ENCODE results near the gene SOX14. TPM values are rescaled to one million over a fixed set of nuclear protein-coding genes. Genes with fewer than 3 reads are reported as not detected.

Gene SOX14
- total RNA-seq, 1 donor from 2014 or later: not detected

- no peak for TF ChIP-seq CTCF (IDR thresholded peaks at IDR 0.05; ENCODE audit: borderline replicate concordance)
- Histone ChIP-seq H3K4me1 (no peaks in the 10 kb centered on the region), H3K4me3 (no peak overlapping the region), H3K36me3 (no peaks in the 10 kb centered on the region), H3K9me3 (replicated peaks) (no peaks in the 10 kb centered on the region), H3K27ac (replicated peaks) (no peak overlapping the region), H3K27me3 (ENCODE audit: low read depth) (peaks cover 54% of the 10 kb centered on the region)
- intact Hi-C loops (cut with micrococcal nuclease): no loop called here
- DNase-seq: no peak
Measured at GRCh38 chr3:137796993-137797392, 32.9 kb downstream of the SOX14 start.

GRCh38 chr3:137803215-137803614 lies 39.1 kb downstream of the SOX14 start:
- no peak for TF ChIP-seq CTCF (IDR thresholded peaks at IDR 0.05; ENCODE audit: borderline replicate concordance)
- intact Hi-C loops (cut with micrococcal nuclease): no loop called here
- no peak overlapping the region for H3K27ac ChIP-seq (replicated peaks)
- DNase-seq: no peak
- H3K9me3 ChIP-seq (replicated peaks): peaks cover 11% of the 10 kb centered on the region
- peaks cover 21% of the 10 kb centered on the region for H3K27me3 ChIP-seq (ENCODE audit: low read depth)
- H3K4me3 ChIP-seq: no peak overlapping the region
- no peaks in the 10 kb centered on the region for H3K4me1 ChIP-seq
- no peaks in the 10 kb centered on the region for H3K36me3 ChIP-seq

GRCh38 chr3:137807998-137808397 lies 43.9 kb downstream of the SOX14 start:
- Histone ChIP-seq H3K27ac (replicated peaks) (no peak overlapping the region), H3K27me3 (ENCODE audit: low read depth) (peaks cover 22% of the 10 kb centered on the region), H3K4me1 (no peaks in the 10 kb centered on the region), H3K4me3 (no peak overlapping the region), H3K9me3 (replicated peaks) (peaks cover 11% of the 10 kb centered on the region), H3K36me3 (no peaks in the 10 kb centered on the region)
- no peak for DNase-seq
- intact Hi-C loops (cut with micrococcal nuclease): no loop called here
- TF ChIP-seq CTCF (IDR thresholded peaks at IDR 0.05; ENCODE audit: borderline replicate concordance): no peak

- no peaks in the 10 kb centered on the region for H3K4me1 ChIP-seq
- intact Hi-C loops (cut with micrococcal nuclease): no loop called here
- no peak overlapping the region for H3K4me3 ChIP-seq
- no peak for TF ChIP-seq CTCF (IDR thresholded peaks at IDR 0.05; ENCODE audit: borderline replicate concordance)
- no peaks in the 10 kb centered on the region for H3K9me3 ChIP-seq (replicated peaks)
- no peak overlapping the region for H3K27ac ChIP-seq (replicated peaks)
- no peaks in the 10 kb centered on the region for H3K36me3 ChIP-seq
- peaks cover 36% of the 10 kb centered on the region for H3K27me3 ChIP-seq (ENCODE audit: low read depth)
- DNase-seq: no peak
Measured at GRCh38 chr3:137809509-137809908, 45.4 kb downstream of the SOX14 start.

GRCh38 chr3:137812023-137812422 lies 47.9 kb downstream of the SOX14 start:
- Histone ChIP-seq H3K4me1 (no peaks in the 10 kb centered on the region), H3K4me3 (no peak overlapping the region), H3K36me3 (no peaks in the 10 kb centered on the region), H3K27me3 (ENCODE audit: low read depth) (peaks cover 56% of the 10 kb centered on the region), H3K27ac (replicated peaks) (no peak overlapping the region), H3K9me3 (replicated peaks) (no peaks in the 10 kb centered on the region)
- no peak for TF ChIP-seq CTCF (IDR thresholded peaks at IDR 0.05; ENCODE audit: borderline replicate concordance)
- DNase-seq: no peak
- intact Hi-C loops (cut with micrococcal nuclease): no loop called here

GRCh38 chr3:137815251-137815650 lies 51.1 kb downstream of the SOX14 start:
- H3K27me3 ChIP-seq (ENCODE audit: low read depth): peaks cover 58% of the 10 kb centered on the region
- no peak for TF ChIP-seq CTCF (IDR thresholded peaks at IDR 0.05; ENCODE audit: borderline replicate concordance)
- intact Hi-C loops (cut with micrococcal nuclease): no loop called here
- H3K4me3 ChIP-seq: no peak overlapping the region
- no peaks in the 10 kb centered on the region for H3K9me3 ChIP-seq (replicated peaks)
- DNase-seq: no peak
- no peaks in the 10 kb centered on the region for H3K4me1 ChIP-seq
- H3K27ac ChIP-seq (replicated peaks): no peak overlapping the region
- H3K36me3 ChIP-seq: no peaks in the 10 kb centered on the region

All from left ventricle myocardium inferior (tissue), 1 donor.